ENCODE results near the gene EVX2. TPM values are rescaled to one million over a fixed set of nuclear protein-coding genes. Genes with fewer than 3 reads are reported as not detected.

EVX2 gene
- polyA plus RNA-seq, 1 donor from 2014 or later: not detected

- Histone ChIP-seq H3K9me2 (ENCODE audit: insufficient read depth, low read length) (no peaks in the 10 kb centered on the region), H3K4me2 (ENCODE audit: low read length) (no peak overlapping the region), H4K20me1 (ENCODE audit: insufficient read depth) (no peaks in the 10 kb centered on the region), H3K36me3 (ENCODE audit: insufficient read depth, low read length) (no peaks in the 10 kb centered on the region), H3K4me3 (ENCODE audit: low read length) (no peak overlapping the region), H3K27ac (ENCODE audit: low read length) (no peak overlapping the region), H3K9ac (ENCODE audit: low read length) (no peak overlapping the region), H3K79me2 (replicated peaks; ENCODE audit: insufficient read depth, low read length) (no peaks in the 10 kb centered on the region), H2AFZ (ENCODE audit: low read depth, low read length) (no peak overlapping the region), H3F3A (ENCODE audit: insufficient read depth, low read length, poor library complexity, severe bottlenecking) (no peaks in the 10 kb centered on the region), H3K9me3 (ENCODE audit: low read length) (peaks cover 22% of the 10 kb centered on the region), H3K27me3 (ENCODE audit: insufficient read depth, low read depth, low read length) (peaks cover 99% of the 10 kb centered on the region)
- TF ChIP-seq REST (IDR thresholded peaks at IDR 0.05; ENCODE audit: borderline replicate concordance) (no peak), EP300 (conservative IDR thresholded peaks at IDR 0.05; ENCODE audit: poor library complexity, severe bottlenecking) (no peak), RAD21 (conservative IDR thresholded peaks at IDR 0.05) (no peak), TAF1 (IDR thresholded peaks at IDR 0.05; ENCODE audit: low read depth) (no peak), MXI1 (conservative IDR thresholded peaks at IDR 0.05; ENCODE audit: poor library complexity, severe bottlenecking) (no peak), EZH2 (IDR thresholded peaks at IDR 0.05; ENCODE audit: borderline replicate concordance, insufficient read depth, low read length, poor library complexity, severe bottlenecking) (no peak), POLR2AphosphoS5 (IDR thresholded peaks at IDR 0.05) (no peak), SMC3 (conservative IDR thresholded peaks at IDR 0.05; ENCODE audit: poor library complexity) (no peak), CTCF (IDR thresholded peaks at IDR 0.05; ENCODE audit: poor library complexity, severe bottlenecking) (no peak)
These were observed 36.8 kb upstream of the EVX2 start for GRCh38 chr2:176120364-176121189.

- no peaks in the 10 kb centered on the region for H4K20me1 ChIP-seq (ENCODE audit: insufficient read depth)
These were observed 35.0 kb upstream of the EVX2 start for GRCh38 chr2:176118601-176119339.

More at GRCh38 chr2:176118601-176119339, 35.0 kb upstream of the EVX2 start:
- H3K9me2 ChIP-seq (ENCODE audit: insufficient read depth, low read length): no peaks in the 10 kb centered on the region
- H3K9ac ChIP-seq (ENCODE audit: low read length): no peak overlapping the region
- H3K4me2 ChIP-seq (ENCODE audit: low read length): no peak overlapping the region
- H3K27me3 ChIP-seq (ENCODE audit: insufficient read depth, low read depth, low read length): peaks cover 99% of the 10 kb centered on the region
- H3K27ac ChIP-seq (ENCODE audit: low read length): no peak overlapping the region
- peaks cover 22% of the 10 kb centered on the region for H3K9me3 ChIP-seq (ENCODE audit: low read length)
- H3K79me2 ChIP-seq (replicated peaks; ENCODE audit: insufficient read depth, low read length): no peaks in the 10 kb centered on the region
- H3F3A ChIP-seq (ENCODE audit: insufficient read depth, low read length, poor library complexity, severe bottlenecking): no peaks in the 10 kb centered on the region
- H2AFZ ChIP-seq (ENCODE audit: low read depth, low read length): no peak overlapping the region
- TF ChIP-seq EP300 (conservative IDR thresholded peaks at IDR 0.05; ENCODE audit: poor library complexity, severe bottlenecking) (no peak), CTCF (IDR thresholded peaks at IDR 0.05; ENCODE audit: poor library complexity, severe bottlenecking) (no peak), POLR2AphosphoS5 (IDR thresholded peaks at IDR 0.05) (no peak), REST (IDR thresholded peaks at IDR 0.05; ENCODE audit: borderline replicate concordance) (no peak), RAD21 (conservative IDR thresholded peaks at IDR 0.05) (no peak), SMC3 (conservative IDR thresholded peaks at IDR 0.05; ENCODE audit: poor library complexity) (no peak)
- no peaks in the 10 kb centered on the region for H3K36me3 ChIP-seq (ENCODE audit: insufficient read depth, low read length)
- no peak overlapping the region for H3K4me3 ChIP-seq (ENCODE audit: low read length)
